ENCODE data around the gene SUSD4. TPM values are rescaled to one million over a fixed set of nuclear protein-coding genes. Genes with fewer than 3 reads are reported as not detected.
"Not testable (repeated sequence)": the region's sequence is repeated elsewhere in the genome, so short reads cannot be mapped to it uniquely, and the experiment has no call there.

The SUSD4 gene
- total and polyA plus RNA-seq, 2 donors (not counting 1 experiment from before 2014, with no cell fraction given), result 0.33 TPM; not detected in 1

DNA sequence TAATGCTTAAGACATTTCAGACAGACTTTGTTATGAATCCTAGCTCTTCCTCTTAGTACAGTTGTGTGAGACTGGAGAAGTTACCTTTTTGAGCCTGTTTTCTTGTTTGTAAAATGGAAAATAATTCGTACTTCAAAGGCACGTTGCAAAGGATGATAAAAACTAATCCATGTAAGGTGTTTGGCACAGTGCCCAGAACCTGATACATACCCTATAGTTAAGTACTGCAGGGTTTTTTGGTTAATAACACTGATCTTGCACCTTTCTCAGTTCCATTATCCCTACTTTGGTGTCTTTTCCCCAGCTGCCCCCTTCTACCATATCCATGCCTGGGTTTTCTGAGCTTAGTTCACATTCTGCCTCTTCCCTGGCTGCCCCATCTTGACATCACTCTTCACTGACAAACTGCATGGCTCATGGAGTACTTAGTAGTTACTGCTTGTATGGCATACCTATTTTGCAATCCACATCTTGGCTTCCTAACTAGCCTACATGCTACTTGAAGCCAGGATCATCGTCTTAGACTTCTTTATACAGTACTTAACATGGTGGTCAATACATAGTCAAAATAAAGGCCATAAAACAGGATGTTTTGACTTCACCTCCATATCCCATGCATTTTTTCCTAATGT, 39.3 kb upstream of the SUSD4 start:
- no peak overlapping the region for H3K4me2 ChIP-seq (ENCODE audit: extremely low read depth, insufficient read depth, low read length)
- H3K9ac ChIP-seq (ENCODE audit: insufficient read depth, low read length), result no peak overlapping the region
- H3K4me1 ChIP-seq (ENCODE audit: control insufficient read depth, extremely low read depth, insufficient read depth, low read length), result peaks cover 6% of the 10 kb centered on the region
- no peaks in the 10 kb centered on the region for H3K9me3 ChIP-seq (ENCODE audit: control insufficient read depth, insufficient read depth, low read depth, low read length)
- H3K79me2 ChIP-seq (ENCODE audit: control insufficient read depth, insufficient read depth, low read length), result no peaks in the 10 kb centered on the region
- peak; percentile 46 to 49 for DNase-seq (ENCODE audit: low read depth in 2 of 2)
- H3K27me3 ChIP-seq (ENCODE audit: control insufficient read depth, insufficient read depth, low read length), result no peaks in the 10 kb centered on the region
- H2AFZ ChIP-seq (ENCODE audit: low read length), result no peak overlapping the region
- H3K36me3 ChIP-seq (ENCODE audit: control insufficient read depth, insufficient read depth, low read length), result no peaks in the 10 kb centered on the region
- H3K4me3 ChIP-seq (replicated peaks in 1 of 4; ENCODE audit: control extremely low read depth in 1 of 4, insufficient read depth in 1 of 4, low read depth in 3 of 4, low read length in 4 of 4), result no peak overlapping the region
- H3K27ac ChIP-seq (ENCODE audit: insufficient read depth, low read length), result no peak overlapping the region
- no peak for TF ChIP-seq EZH2 (IDR thresholded peaks at IDR 0.05; ENCODE audit: low read length, missing control alignments)
- TF ChIP-seq, protein P1, sequence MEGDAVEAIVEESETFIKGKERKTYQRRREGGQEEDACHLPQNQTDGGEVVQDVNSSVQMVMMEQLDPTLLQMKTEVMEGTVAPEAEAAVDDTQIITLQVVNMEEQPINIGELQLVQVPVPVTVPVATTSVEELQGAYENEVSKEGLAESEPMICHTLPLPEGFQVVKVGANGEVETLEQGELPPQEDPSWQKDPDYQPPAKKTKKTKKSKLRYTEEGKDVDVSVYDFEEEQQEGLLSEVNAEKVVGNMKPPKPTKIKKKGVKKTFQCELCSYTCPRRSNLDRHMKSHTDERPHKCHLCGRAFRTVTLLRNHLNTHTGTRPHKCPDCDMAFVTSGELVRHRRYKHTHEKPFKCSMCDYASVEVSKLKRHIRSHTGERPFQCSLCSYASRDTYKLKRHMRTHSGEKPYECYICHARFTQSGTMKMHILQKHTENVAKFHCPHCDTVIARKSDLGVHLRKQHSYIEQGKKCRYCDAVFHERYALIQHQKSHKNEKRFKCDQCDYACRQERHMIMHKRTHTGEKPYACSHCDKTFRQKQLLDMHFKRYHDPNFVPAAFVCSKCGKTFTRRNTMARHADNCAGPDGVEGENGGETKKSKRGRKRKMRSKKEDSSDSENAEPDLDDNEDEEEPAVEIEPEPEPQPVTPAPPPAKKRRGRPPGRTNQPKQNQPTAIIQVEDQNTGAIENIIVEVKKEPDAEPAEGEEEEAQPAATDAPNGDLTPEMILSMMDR (conservative IDR thresholded peaks at IDR 0.05 in 1 of 2, IDR thresholded peaks at IDR 0.05 in 1 of 2; ENCODE audit: low read depth in 1 of 2, low read length in 2 of 2), result no peak
- no peaks in the 10 kb centered on the region for H4K20me1 ChIP-seq (ENCODE audit: control insufficient read depth, extremely low read depth, insufficient read depth, low read length)

DNA sequence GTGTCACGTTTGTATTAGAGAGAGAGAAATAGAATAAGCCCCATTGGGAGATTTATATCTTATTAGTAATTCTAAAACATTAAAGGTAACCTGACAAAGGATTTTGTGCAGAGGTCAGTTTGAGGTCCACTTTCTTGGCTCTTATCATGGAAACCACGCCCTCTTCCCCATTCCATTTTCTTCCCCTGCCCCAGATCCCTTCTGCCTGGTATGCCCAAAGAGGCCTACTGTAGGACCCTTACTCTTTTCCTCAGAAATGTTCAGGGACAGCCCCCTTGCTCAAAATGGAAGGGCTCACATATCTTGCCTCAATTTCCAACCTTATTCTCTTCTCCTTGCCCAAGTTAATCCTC, 38.8 kb upstream of the SUSD4 start:
- Histone ChIP-seq H3K4me2 (ENCODE audit: extremely low read depth, insufficient read depth, low read length) (no peak overlapping the region), H3K27me3 (ENCODE audit: control insufficient read depth, insufficient read depth, low read length) (no peaks in the 10 kb centered on the region)
- no peak for DNase-seq (ENCODE audit: low read depth in 2 of 2)

DNA sequence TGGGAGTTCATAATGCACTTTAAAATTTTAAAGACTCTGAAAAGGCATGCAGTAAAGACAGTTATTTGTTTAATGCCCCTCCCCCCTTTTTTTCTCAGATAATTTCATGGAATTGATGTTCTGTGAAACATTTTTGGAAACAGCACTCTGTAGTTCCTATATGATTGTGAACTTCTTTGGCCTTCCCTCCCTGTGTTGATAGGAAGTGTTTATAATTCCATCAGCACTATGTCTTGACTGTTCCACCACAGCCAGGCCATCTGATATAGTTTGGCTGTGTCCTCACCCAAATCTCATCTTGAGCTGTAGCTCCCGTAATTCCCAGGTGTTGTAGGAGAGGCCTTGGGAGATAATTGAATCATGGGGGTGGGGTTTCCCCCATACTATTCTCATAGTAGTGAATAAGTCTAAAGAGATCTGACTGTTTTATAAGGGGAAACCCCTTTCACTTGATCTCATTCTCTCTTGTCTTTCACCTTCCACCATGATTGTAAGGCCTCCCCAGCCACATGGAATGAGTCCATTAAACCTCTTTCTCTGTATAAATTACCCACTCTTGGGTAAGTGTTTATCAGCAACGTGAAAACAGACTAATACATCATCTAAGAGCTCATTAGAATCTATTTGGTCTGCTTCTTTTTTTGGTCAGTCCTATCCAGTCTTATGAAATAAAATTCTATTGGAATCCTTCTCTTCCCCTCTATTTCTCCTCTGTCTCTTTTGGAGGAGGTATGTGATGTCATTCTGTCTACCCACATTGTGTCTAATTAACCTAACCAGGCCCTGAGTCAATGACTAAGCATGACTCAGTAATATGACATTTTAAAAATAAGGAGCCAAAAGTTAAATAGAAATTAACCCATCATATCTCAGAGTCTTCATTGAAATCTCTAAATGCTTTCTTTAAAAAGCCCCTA, 38.2 kb upstream of the SUSD4 start:
- H3K4me2 ChIP-seq (ENCODE audit: extremely low read depth, insufficient read depth, low read length), result no peak overlapping the region
- no peaks in the 10 kb centered on the region for H3K79me2 ChIP-seq (ENCODE audit: control insufficient read depth, insufficient read depth, low read length)
- H3K9ac ChIP-seq (ENCODE audit: insufficient read depth, low read length), result no peak overlapping the region
- no peaks in the 10 kb centered on the region for H4K20me1 ChIP-seq (ENCODE audit: control insufficient read depth, extremely low read depth, insufficient read depth, low read length)
- peaks cover 6% of the 10 kb centered on the region for H3K4me1 ChIP-seq (ENCODE audit: control insufficient read depth, extremely low read depth, insufficient read depth, low read length)
- H2AFZ ChIP-seq (ENCODE audit: low read length), result no peak overlapping the region
- no peaks in the 10 kb centered on the region for H3K27me3 ChIP-seq (ENCODE audit: control insufficient read depth, insufficient read depth, low read length)
- TF ChIP-seq, protein P1 (conservative IDR thresholded peaks at IDR 0.05 in 1 of 2, IDR thresholded peaks at IDR 0.05 in 1 of 2; ENCODE audit: low read depth in 1 of 2, low read length in 2 of 2), result no peak
- no peaks in the 10 kb centered on the region for H3K9me3 ChIP-seq (ENCODE audit: control insufficient read depth, insufficient read depth, low read depth, low read length)
- H3K36me3 ChIP-seq (ENCODE audit: control insufficient read depth, insufficient read depth, low read length), result no peaks in the 10 kb centered on the region
- no peak overlapping the region for H3K4me3 ChIP-seq (replicated peaks in 1 of 4; ENCODE audit: control extremely low read depth in 1 of 4, insufficient read depth in 1 of 4, low read depth in 3 of 4, low read length in 4 of 4)
- peak overlapping the region; percentile 7 for H3K27ac ChIP-seq (ENCODE audit: insufficient read depth, low read length)
- peak; percentile 79 to 94 for DNase-seq (ENCODE audit: low read depth in 2 of 2)

More for the DNA sequence above, 38.8 kb upstream of the SUSD4 start:
- Histone ChIP-seq H3K4me1 (ENCODE audit: control insufficient read depth, extremely low read depth, insufficient read depth, low read length) (peaks cover 6% of the 10 kb centered on the region), H3K9ac (ENCODE audit: insufficient read depth, low read length) (no peak overlapping the region), H3K36me3 (ENCODE audit: control insufficient read depth, insufficient read depth, low read length) (no peaks in the 10 kb centered on the region), H2AFZ (ENCODE audit: low read length) (no peak overlapping the region), H4K20me1 (ENCODE audit: control insufficient read depth, extremely low read depth, insufficient read depth, low read length) (no peaks in the 10 kb centered on the region), H3K4me3 (replicated peaks in 1 of 4; ENCODE audit: control extremely low read depth in 1 of 4, insufficient read depth in 1 of 4, low read depth in 3 of 4, low read length in 4 of 4) (no peak overlapping the region), H3K27ac (ENCODE audit: insufficient read depth, low read length) (no peak overlapping the region), H3K9me3 (ENCODE audit: control insufficient read depth, insufficient read depth, low read depth, low read length) (no peaks in the 10 kb centered on the region), H3K79me2 (ENCODE audit: control insufficient read depth, insufficient read depth, low read length) (no peaks in the 10 kb centered on the region)
- TF ChIP-seq EZH2 (IDR thresholded peaks at IDR 0.05; ENCODE audit: low read length, missing control alignments), result no peak
- TF ChIP-seq, protein P1 (conservative IDR thresholded peaks at IDR 0.05 in 1 of 2, IDR thresholded peaks at IDR 0.05 in 1 of 2; ENCODE audit: low read depth in 1 of 2, low read length in 2 of 2), result no peak

DNA sequence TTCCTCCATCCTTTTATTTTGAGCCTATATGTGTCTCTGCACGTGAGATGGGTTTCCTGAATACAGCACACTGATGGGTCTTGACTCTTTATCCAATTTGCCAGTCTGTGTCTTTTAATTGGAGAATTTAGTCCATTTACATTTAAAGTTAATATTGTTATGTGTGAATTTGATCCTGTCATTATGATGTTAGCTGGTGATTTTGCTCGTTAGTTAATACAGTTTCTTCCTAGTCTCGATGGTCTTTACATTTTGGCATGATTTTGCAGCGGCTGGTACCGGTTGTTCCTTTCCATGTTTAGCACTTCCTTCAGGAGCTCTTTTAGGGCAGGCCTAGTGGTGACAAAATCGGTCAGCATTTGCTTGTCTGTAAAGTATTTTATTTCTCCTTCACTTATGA, 35.4 kb upstream of the SUSD4 start:
- not testable (repeated sequence) for H4K20me1 ChIP-seq (ENCODE audit: control insufficient read depth, extremely low read depth, insufficient read depth, low read length); H3K79me2 ChIP-seq (ENCODE audit: control insufficient read depth, insufficient read depth, low read length); H3K9ac ChIP-seq (ENCODE audit: insufficient read depth, low read length); H3K4me3 ChIP-seq (replicated peaks in 1 of 4; ENCODE audit: control extremely low read depth in 1 of 4, insufficient read depth in 1 of 4, low read depth in 3 of 4, low read length in 4 of 4); H3K9me3 ChIP-seq (ENCODE audit: control insufficient read depth, insufficient read depth, low read depth, low read length); H3K4me1 ChIP-seq (ENCODE audit: control insufficient read depth, extremely low read depth, insufficient read depth, low read length); DNase-seq (ENCODE audit: low read depth in 2 of 2); H3K27ac ChIP-seq (ENCODE audit: insufficient read depth, low read length); H2AFZ ChIP-seq (ENCODE audit: low read length); H3K36me3 ChIP-seq (ENCODE audit: control insufficient read depth, insufficient read depth, low read length); H3K27me3 ChIP-seq (ENCODE audit: control insufficient read depth, insufficient read depth, low read length); H3K4me2 ChIP-seq (ENCODE audit: extremely low read depth, insufficient read depth, low read length)
